Measurements from ENCODE around the gene PCDH19.
A peak's percentile ranks its signal among the peaks of the same experiment; 100 is the strongest.
"Not testable (repeated sequence)": the region's sequence is repeated elsewhere in the genome, so short reads cannot be mapped to it uniquely, and the experiment has no call there.

Gene PCDH19

GRCh38 chrX:100409610-100410590 lies at the start of gene PCDH19:
PCDH19 (minus strand) TSS chrX:100410273; CDS start chrX:100408597, 1,676 bp downstream.
- no peak for TF ChIP-seq CTCF (IDR thresholded peaks at IDR 0.05; ENCODE audit: low read depth, low read length)
- H3K4me3 ChIP-seq (ENCODE audit: low read depth, low read length) = peak within 1 kb of the TSS; percentile 28
- in situ Hi-C loops (cut with HindIII; ENCODE audit: low sequenced_read_pairs) = no loop called here
- DNase-seq (ENCODE audit: low read depth, low spot score) = peak; percentile 43

- H3K4me3 ChIP-seq (ENCODE audit: low read depth, low read length) = no peak overlapping the region
- in situ Hi-C loops (cut with HindIII; ENCODE audit: low sequenced_read_pairs) = no loop called here
- no peak for DNase-seq (ENCODE audit: low read depth, low spot score)
- no peak for TF ChIP-seq CTCF (IDR thresholded peaks at IDR 0.05; ENCODE audit: low read depth, low read length)
Observed at GRCh38 chrX:100449696-100450608, 39.9 kb upstream of the PCDH19 start.

- no peak overlapping the region for H3K4me3 ChIP-seq (ENCODE audit: low read depth, low read length)
- in situ Hi-C loops (cut with HindIII; ENCODE audit: low sequenced_read_pairs) = no loop called here
- TF ChIP-seq CTCF (IDR thresholded peaks at IDR 0.05; ENCODE audit: low read depth, low read length) = peak; percentile 79
Observed at GRCh38 chrX:100447655-100448397, 37.8 kb upstream of the PCDH19 start.

GRCh38 chrX:100445593-100445992 lies 35.5 kb upstream of the PCDH19 start:
- no peak for TF ChIP-seq CTCF (IDR thresholded peaks at IDR 0.05; ENCODE audit: low read depth, low read length)
- DNase-seq (ENCODE audit: low read depth, low spot score) = no peak
- in situ Hi-C loops (cut with HindIII; ENCODE audit: low sequenced_read_pairs) = no loop called here
- no peak overlapping the region for H3K4me3 ChIP-seq (ENCODE audit: low read depth, low read length)

More at GRCh38 chrX:100447655-100448397, 37.8 kb upstream of the PCDH19 start:
- peak; percentile 29 for DNase-seq (ENCODE audit: low read depth, low spot score)

GRCh38 chrX:100441321-100441720 lies 31.2 kb upstream of the PCDH19 start:
- in situ Hi-C loops (cut with HindIII; ENCODE audit: low sequenced_read_pairs); H3K4me3 ChIP-seq (ENCODE audit: low read depth, low read length): not testable (repeated sequence)

GRCh38 chrX:100440006-100440405 lies 29.9 kb upstream of the PCDH19 start:
- no peak for TF ChIP-seq CTCF (IDR thresholded peaks at IDR 0.05; ENCODE audit: low read depth, low read length)
- in situ Hi-C loops (cut with HindIII; ENCODE audit: low sequenced_read_pairs) = no loop called here
- DNase-seq (ENCODE audit: low read depth, low spot score) = no peak
- H3K4me3 ChIP-seq (ENCODE audit: low read depth, low read length) = no peak overlapping the region

More at GRCh38 chrX:100441321-100441720, 31.2 kb upstream of the PCDH19 start:
- not testable (repeated sequence) for DNase-seq (ENCODE audit: low read depth, low spot score)

Measured in astrocyte of the spinal cord (primary cell).